Esophagus squamous epithelium (tissue), 4 donors: ENCODE results near the gene PPP2R3A.

ENCODE experiments used
- POLR2A ChIP-seq, 4 donors: fragments of 450-650 bp; IDR thresholded peaks; one replicate each; pipeline ENCODE4 v1.6.1; 2017; ENCODE audit warnings: antibody characterized with exemption in 4 of 4, mild to moderate bottlenecking in 4 of 4, moderate library complexity in 3 of 4
- TF ChIP-seq, protein P1 (sequence below), 6 experiments: fragments of 450-650 bp in 4 of 6; fragments of 200-600 bp in 2 of 6; sonication (generic) in 2 of 6; IDR thresholded peaks; one replicate each; pipeline ENCODE4 v1.5.1; 2016 to 2019; ENCODE audit warnings: antibody characterized with exemption in 6 of 6, mild to moderate bottlenecking in 4 of 6, moderate library complexity in 4 of 6

DNA sequence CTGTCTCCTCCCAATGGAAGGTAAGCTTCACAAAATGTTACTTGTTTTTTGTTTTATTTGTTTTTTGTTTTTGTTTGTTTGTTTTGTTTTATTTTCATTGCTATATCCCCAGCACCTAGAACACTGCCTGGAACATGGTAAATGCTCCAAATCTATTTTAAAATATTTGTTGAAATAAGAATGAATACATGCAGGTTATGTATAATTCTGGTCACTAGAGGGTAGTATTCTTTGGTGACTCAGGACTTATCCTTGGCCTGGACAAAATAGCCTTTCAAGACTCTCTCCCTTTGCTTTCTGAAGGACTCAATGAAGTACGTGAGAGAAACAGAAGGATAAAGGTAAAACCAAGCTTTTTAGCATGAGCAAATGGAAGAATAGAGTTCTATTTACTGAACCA, 46.9 kb upstream of the PPP2R3A start:
- TF ChIP-seq POLR2A (IDR thresholded peaks at IDR 0.05): no peak
- TF ChIP-seq, protein P1, sequence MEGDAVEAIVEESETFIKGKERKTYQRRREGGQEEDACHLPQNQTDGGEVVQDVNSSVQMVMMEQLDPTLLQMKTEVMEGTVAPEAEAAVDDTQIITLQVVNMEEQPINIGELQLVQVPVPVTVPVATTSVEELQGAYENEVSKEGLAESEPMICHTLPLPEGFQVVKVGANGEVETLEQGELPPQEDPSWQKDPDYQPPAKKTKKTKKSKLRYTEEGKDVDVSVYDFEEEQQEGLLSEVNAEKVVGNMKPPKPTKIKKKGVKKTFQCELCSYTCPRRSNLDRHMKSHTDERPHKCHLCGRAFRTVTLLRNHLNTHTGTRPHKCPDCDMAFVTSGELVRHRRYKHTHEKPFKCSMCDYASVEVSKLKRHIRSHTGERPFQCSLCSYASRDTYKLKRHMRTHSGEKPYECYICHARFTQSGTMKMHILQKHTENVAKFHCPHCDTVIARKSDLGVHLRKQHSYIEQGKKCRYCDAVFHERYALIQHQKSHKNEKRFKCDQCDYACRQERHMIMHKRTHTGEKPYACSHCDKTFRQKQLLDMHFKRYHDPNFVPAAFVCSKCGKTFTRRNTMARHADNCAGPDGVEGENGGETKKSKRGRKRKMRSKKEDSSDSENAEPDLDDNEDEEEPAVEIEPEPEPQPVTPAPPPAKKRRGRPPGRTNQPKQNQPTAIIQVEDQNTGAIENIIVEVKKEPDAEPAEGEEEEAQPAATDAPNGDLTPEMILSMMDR (IDR thresholded peaks at IDR 0.05): peak in 5 of 6 experiments; percentile 7 to 52 (median 43)
